LNCaP clone FGC (cell line): Measurements from ENCODE around the gene MXI1.
A peak's percentile ranks its signal among the peaks of the same experiment; 100 is the strongest.

Experiments used
- DNase-seq: peaks from one replicate; pipeline ENCODE4 v3.0.0-alpha.2; 2011; ENCODE audit warnings: low read depth
- H3K4me3 ChIP-seq: 2 replicates; pipeline ENCODE4 v1.5.1; 2011; ENCODE audit warnings: mild to moderate bottlenecking, low read depth, low read length, control low read depth
- CTCF ChIP-seq: IDR thresholded peaks from 2 replicates; pipeline ENCODE4 v1.5.1; 2012; ENCODE audit warnings: mild to moderate bottlenecking; ENCODE audit not compliant: control insufficient read depth, insufficient read depth; ENCODE audit errors: extremely low read depth

Gene MXI1

GRCh38 chr10:110252151-110252550, 44.7 kb downstream of the MXI1 start:
- DNase-seq = no peak
- no peak overlapping the region for H3K4me3 ChIP-seq

GRCh38 chr10:110254467-110254866, 47.1 kb downstream of the MXI1 start:
- H3K4me3 ChIP-seq = no peak overlapping the region
- no peak for DNase-seq
- no peak for TF ChIP-seq CTCF

More at GRCh38 chr10:110252151-110252550, 44.7 kb downstream of the MXI1 start:
- no peak for TF ChIP-seq CTCF

- no peak for DNase-seq
- no peak overlapping the region for H3K4me3 ChIP-seq
- no peak for TF ChIP-seq CTCF
Measured at GRCh38 chr10:110258542-110258941, 51.1 kb downstream of the MXI1 start.

GRCh38 chr10:110259317-110259716, 51.9 kb downstream of the MXI1 start:
- TF ChIP-seq CTCF = no peak
- no peak overlapping the region for H3K4me3 ChIP-seq

GRCh38 chr10:110260746-110261477, 53.5 kb downstream of the MXI1 start:
- peak; percentile 40 for DNase-seq
- TF ChIP-seq CTCF = no peak
- H3K4me3 ChIP-seq = no peak overlapping the region

More at GRCh38 chr10:110259317-110259716, 51.9 kb downstream of the MXI1 start:
- DNase-seq = no peak

GRCh38 chr10:110263164-110263563, 55.8 kb downstream of the MXI1 start:
- DNase-seq = no peak
- TF ChIP-seq CTCF = no peak

More at GRCh38 chr10:110263164-110263563, 55.8 kb downstream of the MXI1 start:
- H3K4me3 ChIP-seq = no peak overlapping the region
